GM23338 (cell line): ENCODE results near the gene PRELID2. TPM values are rescaled to one million over a fixed set of nuclear protein-coding genes. Genes with fewer than 3 reads are reported as not detected.

Experiments used
- ATAC-seq: fragments of 200-7000 bp; cut with Tn5 transposase; 3 replicates; pipeline ENCODE4 v1.9.1; 2020
- DNase-seq: peaks from one replicate; pipeline ENCODE4 v3.0.0-alpha.2; 2015; ENCODE audit warnings: low spot score
- H2AFZ ChIP-seq: fragments of 200-600 bp; sonication (generic); 2 replicates; pipeline ENCODE4 v1.8.0; 2016; ENCODE audit warnings: antibody characterized with exemption, mild to moderate bottlenecking, moderate library complexity
- H3F3A ChIP-seq: fragments of 200-600 bp; sonication (generic); replicated peaks from 2 replicates; pipeline ENCODE4 v1.8.0; 2017; ENCODE audit warnings: antibody characterized with exemption, mixed run types, low read depth
- H3K27ac ChIP-seq: fragments of 200-600 bp; sonication (generic); 2 replicates; pipeline ENCODE4 v1.6.1; 2016; ENCODE audit warnings: low read depth
- H3K27me3 ChIP-seq: fragments of 200-600 bp; sonication (generic); 2 replicates; pipeline ENCODE4 v1.8.0; 2016; ENCODE audit warnings: mild to moderate bottlenecking, mixed run types, moderate library complexity; ENCODE audit not compliant: insufficient read depth
- H3K36me3 ChIP-seq: fragments of 200-600 bp; sonication (generic); 2 replicates; pipeline ENCODE4 v1.8.0; 2016; ENCODE audit warnings: mild to moderate bottlenecking; ENCODE audit not compliant: insufficient read depth
- H3K4me1 ChIP-seq: fragments of 200-600 bp; sonication (generic); 2 replicates; pipeline ENCODE4 v1.8.0; 2016; ENCODE audit warnings: mild to moderate bottlenecking, moderate library complexity; ENCODE audit not compliant: insufficient read depth
- H3K4me2 ChIP-seq: fragments of 200-600 bp; sonication (generic); 2 replicates; pipeline ENCODE4 v1.7.1; 2017; ENCODE audit warnings: mixed run types
- H3K4me3 ChIP-seq: fragments of 200-600 bp; sonication (generic); 2 replicates; pipeline ENCODE4 v1.6.1; 2016; ENCODE audit warnings: mixed run types
- H3K79me2 ChIP-seq: fragments of 200-600 bp; sonication (generic); replicated peaks from 2 replicates; pipeline ENCODE4 v1.8.0; 2017; ENCODE audit warnings: mild to moderate bottlenecking; ENCODE audit not compliant: insufficient read depth
- H3K9me2 ChIP-seq: fragments of 200-600 bp; sonication (generic); 2 replicates; pipeline ENCODE4 v1.8.0; 2017; ENCODE audit not compliant: insufficient read depth
- H4K20me1 ChIP-seq: fragments of 200-600 bp; sonication (generic); replicated peaks from 2 replicates; pipeline ENCODE4 v1.8.0; 2017; ENCODE audit warnings: mild to moderate bottlenecking; ENCODE audit not compliant: insufficient read depth
- H3K27ac Mint-ChIP-seq: 2 replicates; pipeline ENCODE4 v1.8.0; 2020; ENCODE audit warnings: inconsistent platforms, mild to moderate bottlenecking, moderate library complexity, mixed read lengths
- H3K27me3 Mint-ChIP-seq: 3 replicates; pipeline ENCODE4 v1.8.0; 2022; ENCODE audit warnings: low read depth, mild to moderate bottlenecking, moderate library complexity, mixed read lengths, inconsistent platforms; ENCODE audit not compliant: insufficient read depth, poor library complexity
- H3K36me3 Mint-ChIP-seq: 3 replicates; pipeline ENCODE4 v1.8.0; 2021; ENCODE audit warnings: low read depth, mild to moderate bottlenecking, inconsistent platforms, moderate library complexity, mixed read lengths
- H3K4me1 Mint-ChIP-seq: 3 replicates; pipeline ENCODE4 v1.8.0; 2020; ENCODE audit warnings: mild to moderate bottlenecking, inconsistent platforms, mixed read lengths
- H3K4me3 Mint-ChIP-seq: 3 replicates; pipeline ENCODE4 v1.8.0; 2021; ENCODE audit warnings: moderate library complexity, mild to moderate bottlenecking, inconsistent platforms, mixed read lengths
- H3K9me3 Mint-ChIP-seq: 3 replicates; pipeline ENCODE4 v1.8.0; 2020; ENCODE audit warnings: moderate library complexity, mild to moderate bottlenecking, inconsistent platforms, mixed read lengths
- CREB1 ChIP-seq: fragments of 250-450 bp; sonication (Bioruptor Pico); IDR thresholded peaks from 2 replicates; pipeline ENCODE4 v1.5.0; 2020; ENCODE audit warnings: low read depth, mild to moderate bottlenecking, moderate library complexity
- EZH2phosphoT487 ChIP-seq: fragments of 200-600 bp; sonication (generic); IDR thresholded peaks from one replicate; pipeline ENCODE4 v1.8.1; 2018; ENCODE audit warnings: antibody characterized with exemption; ENCODE audit not compliant: unreplicated experiment
- NANOG ChIP-seq: IDR thresholded peaks from 2 replicates; pipeline ENCODE4 v1.6.1; 2016; ENCODE audit warnings: antibody characterized with exemption, borderline replicate concordance
- POLR2AphosphoS5 ChIP-seq: IDR thresholded peaks from 2 replicates; pipeline ENCODE4 v1.6.1; 2016; ENCODE audit warnings: antibody characterized with exemption, low read depth
- STAT1 ChIP-seq: IDR thresholded peaks from one replicate; pipeline ENCODE4 v1.6.1; 2016; ENCODE audit warnings: antibody characterized with exemption; ENCODE audit not compliant: unreplicated experiment
- ZNF114 ChIP-seq: fragments of 250-450 bp; sonication (Bioruptor Pico); IDR thresholded peaks from 2 replicates; pipeline ENCODE4 v1.5.0; 2020; ENCODE audit warnings: mild to moderate bottlenecking, moderate library complexity
- polyA plus RNA-seq: library from polyadenylated mRNA; unstranded; fragments of >200 nt; fragmentation: Nextera tagmentation; extraction: Ambion mirVana; gene quantifications from 2 replicates; pipeline ENCODE4 v1.2.1, GENCODE V29; 2016
- total RNA-seq: library from RNA; depleted of rRNA; stranded (reverse); fragments of >200 nt; shearing (Covaris generic); gene quantifications from 2 replicates; pipeline ENCODE4 v1.2.3, GENCODE V29; 2014
- TF ChIP-seq, protein P1 (sequence below): fragments of 250-450 bp; sonication (Bioruptor Pico); IDR thresholded peaks from 2 replicates; pipeline ENCODE4 v1.5.0; 2020; ENCODE audit warnings: mild to moderate bottlenecking, moderate library complexity
- TF ChIP-seq, protein P2 (sequence below), 2 experiments: fragments of 200-600 bp in 1 of 2; sonication (generic) in 1 of 2; conservative IDR thresholded peaks; 2 replicates each; pipeline versions ENCODE4 v1.5.1 to v1.6.1; 2016 to 2017; ENCODE audit warnings: antibody characterized with exemption in 2 of 2, low read depth in 2 of 2, mild to moderate bottlenecking in 2 of 2, moderate library complexity in 1 of 2

Gene PRELID2
- total and polyA plus RNA-seq, 2 experiments from 2014 or later: 9.3 to 9.8 TPM

DNA sequence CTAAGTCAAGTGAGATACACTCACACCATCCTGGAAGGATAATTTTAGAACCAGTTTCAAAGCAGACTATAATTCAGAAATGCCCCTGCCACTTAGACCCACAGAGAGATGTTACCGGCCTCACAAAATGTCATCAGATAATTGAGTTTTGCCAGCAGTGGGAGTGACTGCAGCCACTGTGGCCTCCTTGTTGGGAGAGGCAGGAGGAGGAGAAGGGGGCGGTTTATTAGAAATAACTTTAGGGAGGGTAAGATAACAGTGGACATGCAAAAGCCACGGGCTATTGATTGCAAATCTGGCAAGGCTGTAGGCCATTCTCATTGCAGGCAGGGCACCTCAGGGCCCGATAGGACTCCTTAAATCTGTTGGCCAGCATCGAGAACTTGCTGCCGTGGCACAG, 24.3 kb upstream of the PRELID2 start (continued):
- TF ChIP-seq, protein P1, sequence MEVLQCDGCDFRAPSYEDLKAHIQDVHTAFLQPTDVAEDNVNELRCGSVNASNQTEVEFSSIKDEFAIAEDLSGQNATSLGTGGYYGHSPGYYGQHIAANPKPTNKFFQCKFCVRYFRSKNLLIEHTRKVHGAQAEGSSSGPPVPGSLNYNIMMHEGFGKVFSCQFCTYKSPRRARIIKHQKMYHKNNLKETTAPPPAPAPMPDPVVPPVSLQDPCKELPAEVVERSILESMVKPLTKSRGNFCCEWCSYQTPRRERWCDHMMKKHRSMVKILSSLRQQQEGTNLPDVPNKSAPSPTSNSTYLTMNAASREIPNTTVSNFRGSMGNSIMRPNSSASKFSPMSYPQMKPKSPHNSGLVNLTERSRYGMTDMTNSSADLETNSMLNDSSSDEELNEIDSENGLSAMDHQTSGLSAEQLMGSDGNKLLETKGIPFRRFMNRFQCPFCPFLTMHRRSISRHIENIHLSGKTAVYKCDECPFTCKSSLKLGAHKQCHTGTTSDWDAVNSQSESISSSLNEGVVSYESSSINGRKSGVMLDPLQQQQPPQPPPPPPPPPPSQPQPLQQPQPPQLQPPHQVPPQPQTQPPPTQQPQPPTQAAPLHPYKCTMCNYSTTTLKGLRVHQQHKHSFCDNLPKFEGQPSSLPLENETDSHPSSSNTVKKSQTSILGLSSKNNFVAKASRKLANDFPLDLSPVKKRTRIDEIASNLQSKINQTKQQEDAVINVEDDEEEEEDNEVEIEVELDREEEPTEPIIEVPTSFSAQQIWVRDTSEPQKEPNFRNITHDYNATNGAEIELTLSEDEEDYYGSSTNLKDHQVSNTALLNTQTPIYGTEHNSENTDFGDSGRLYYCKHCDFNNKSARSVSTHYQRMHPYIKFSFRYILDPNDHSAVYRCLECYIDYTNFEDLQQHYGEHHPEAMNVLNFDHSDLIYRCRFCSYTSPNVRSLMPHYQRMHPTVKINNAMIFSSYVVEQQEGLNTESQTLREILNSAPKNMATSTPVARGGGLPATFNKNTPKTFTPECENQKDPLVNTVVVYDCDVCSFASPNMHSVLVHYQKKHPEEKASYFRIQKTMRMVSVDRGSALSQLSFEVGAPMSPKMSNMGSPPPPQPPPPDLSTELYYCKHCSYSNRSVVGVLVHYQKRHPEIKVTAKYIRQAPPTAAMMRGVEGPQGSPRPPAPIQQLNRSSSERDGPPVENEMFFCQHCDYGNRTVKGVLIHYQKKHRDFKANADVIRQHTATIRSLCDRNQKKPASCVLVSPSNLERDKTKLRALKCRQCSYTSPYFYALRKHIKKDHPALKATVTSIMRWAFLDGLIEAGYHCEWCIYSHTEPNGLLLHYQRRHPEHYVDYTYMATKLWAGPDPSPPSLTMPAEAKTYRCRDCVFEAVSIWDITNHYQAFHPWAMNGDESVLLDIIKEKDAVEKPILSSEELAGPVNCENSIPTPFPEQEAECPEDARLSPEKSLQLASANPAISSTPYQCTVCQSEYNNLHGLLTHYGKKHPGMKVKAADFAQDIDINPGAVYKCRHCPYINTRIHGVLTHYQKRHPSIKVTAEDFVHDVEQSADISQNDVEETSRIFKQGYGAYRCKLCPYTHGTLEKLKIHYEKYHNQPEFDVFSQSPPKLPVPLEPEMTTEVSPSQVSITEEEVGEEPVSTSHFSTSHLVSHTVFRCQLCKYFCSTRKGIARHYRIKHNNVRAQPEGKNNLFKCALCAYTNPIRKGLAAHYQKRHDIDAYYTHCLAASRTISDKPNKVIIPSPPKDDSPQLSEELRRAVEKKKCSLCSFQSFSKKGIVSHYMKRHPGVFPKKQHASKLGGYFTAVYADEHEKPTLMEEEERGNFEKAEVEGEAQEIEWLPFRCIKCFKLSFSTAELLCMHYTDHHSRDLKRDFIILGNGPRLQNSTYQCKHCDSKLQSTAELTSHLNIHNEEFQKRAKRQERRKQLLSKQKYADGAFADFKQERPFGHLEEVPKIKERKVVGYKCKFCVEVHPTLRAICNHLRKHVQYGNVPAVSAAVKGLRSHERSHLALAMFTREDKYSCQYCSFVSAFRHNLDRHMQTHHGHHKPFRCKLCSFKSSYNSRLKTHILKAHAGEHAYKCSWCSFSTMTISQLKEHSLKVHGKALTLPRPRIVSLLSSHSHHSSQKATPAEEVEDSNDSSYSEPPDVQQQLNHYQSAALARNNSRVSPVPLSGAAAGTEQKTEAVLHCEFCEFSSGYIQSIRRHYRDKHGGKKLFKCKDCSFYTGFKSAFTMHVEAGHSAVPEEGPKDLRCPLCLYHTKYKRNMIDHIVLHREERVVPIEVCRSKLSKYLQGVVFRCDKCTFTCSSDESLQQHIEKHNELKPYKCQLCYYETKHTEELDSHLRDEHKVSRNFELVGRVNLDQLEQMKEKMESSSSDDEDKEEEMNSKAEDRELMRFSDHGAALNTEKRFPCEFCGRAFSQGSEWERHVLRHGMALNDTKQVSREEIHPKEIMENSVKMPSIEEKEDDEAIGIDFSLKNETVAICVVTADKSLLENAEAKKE (CRISPR knock-in tag): no peak

DNA sequence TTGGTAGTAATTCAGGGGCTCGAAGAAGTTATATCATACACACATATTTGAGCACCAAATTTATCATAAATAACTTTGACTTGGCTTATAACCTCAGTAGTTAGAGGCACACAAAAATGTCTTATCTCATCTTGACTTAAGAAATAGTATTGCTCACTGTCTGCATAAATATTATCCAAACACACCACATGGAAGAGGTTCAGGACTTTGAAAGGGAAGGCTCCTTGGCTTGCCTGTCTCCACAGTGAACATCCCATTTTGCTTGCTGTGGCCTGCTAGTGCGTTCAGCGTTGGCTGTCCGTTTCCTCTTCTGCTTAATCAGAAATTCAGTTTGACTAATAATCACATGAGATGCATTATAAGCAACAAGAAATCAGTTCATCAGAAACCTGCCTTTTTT, 23.8 kb upstream of the PRELID2 start:
- H4K20me1 ChIP-seq: no peaks in the 10 kb centered on the region
- ATAC-seq: no peak
- H3K36me3 ChIP-seq: no peaks in the 10 kb centered on the region
- no peak overlapping the region for H3K4me3 ChIP-seq
- no peaks in the 10 kb centered on the region for H3F3A ChIP-seq
- Mint-ChIP-seq H3K4me3 (no peak overlapping the region), H3K9me3 (no peaks in the 10 kb centered on the region), H3K4me1 (peaks cover 15% of the 10 kb centered on the region; the same call in 2 of the 3 replicates), H3K27ac (no peak overlapping the region), H3K36me3 (no peaks in the 10 kb centered on the region), H3K27me3 (peaks cover 5% of the 10 kb centered on the region)
- no peak overlapping the region for H3K27ac ChIP-seq
- H2AFZ ChIP-seq: no peak overlapping the region
- H3K4me2 ChIP-seq: no peak overlapping the region
- 0 out of 2 replicates have a peak, but pooled peaks cover 6% of the 10 kb centered on the region for H3K4me1 ChIP-seq
- H3K9me2 ChIP-seq: no peaks in the 10 kb centered on the region
- no peak for DNase-seq
- no peaks in the 10 kb centered on the region for H3K79me2 ChIP-seq
- H3K27me3 ChIP-seq: no peaks in the 10 kb centered on the region
- TF ChIP-seq, protein P1 (CRISPR knock-in tag): no peak
- no peak for TF ChIP-seq ZNF114 (CRISPR knock-in tag)
- TF ChIP-seq POLR2AphosphoS5: no peak
- TF ChIP-seq STAT1: no peak
- no peak for TF ChIP-seq CREB1 (CRISPR knock-in tag)
- TF ChIP-seq NANOG: no peak
- no peak for TF ChIP-seq EZH2phosphoT487
- TF ChIP-seq, protein P2, sequence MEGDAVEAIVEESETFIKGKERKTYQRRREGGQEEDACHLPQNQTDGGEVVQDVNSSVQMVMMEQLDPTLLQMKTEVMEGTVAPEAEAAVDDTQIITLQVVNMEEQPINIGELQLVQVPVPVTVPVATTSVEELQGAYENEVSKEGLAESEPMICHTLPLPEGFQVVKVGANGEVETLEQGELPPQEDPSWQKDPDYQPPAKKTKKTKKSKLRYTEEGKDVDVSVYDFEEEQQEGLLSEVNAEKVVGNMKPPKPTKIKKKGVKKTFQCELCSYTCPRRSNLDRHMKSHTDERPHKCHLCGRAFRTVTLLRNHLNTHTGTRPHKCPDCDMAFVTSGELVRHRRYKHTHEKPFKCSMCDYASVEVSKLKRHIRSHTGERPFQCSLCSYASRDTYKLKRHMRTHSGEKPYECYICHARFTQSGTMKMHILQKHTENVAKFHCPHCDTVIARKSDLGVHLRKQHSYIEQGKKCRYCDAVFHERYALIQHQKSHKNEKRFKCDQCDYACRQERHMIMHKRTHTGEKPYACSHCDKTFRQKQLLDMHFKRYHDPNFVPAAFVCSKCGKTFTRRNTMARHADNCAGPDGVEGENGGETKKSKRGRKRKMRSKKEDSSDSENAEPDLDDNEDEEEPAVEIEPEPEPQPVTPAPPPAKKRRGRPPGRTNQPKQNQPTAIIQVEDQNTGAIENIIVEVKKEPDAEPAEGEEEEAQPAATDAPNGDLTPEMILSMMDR (conservative IDR thresholded peaks at IDR 0.05; ENCODE audit: low read depth in 2 of 2): no peak
